Panc1 (cell line): Measurements from ENCODE around the gene ZYX. TPM values are rescaled to one million over a fixed set of nuclear protein-coding genes. Genes with fewer than 3 reads are reported as not detected.

Experiments
- ATAC-seq: fragments of 200-7000 bp; cut with Tn5 transposase; 2 replicates; pipeline ENCODE4 v1.9.1; 2020; ENCODE audit warnings: mild to moderate bottlenecking, moderate library complexity
- BruUV-seq: library from RNA; stranded (reverse); fragments of 400-500 nt; replicated peaks from 2 replicates; lab custom pipeline; 2021; lab: Mats Ljungman, UMichigan
- CTCF ChIA-PET: fragments of 300-600 bp; sonication (Branson Sonifier 250); formaldehyde crosslinking; loops from one replicate; lab custom pipeline; 2022; ENCODE audit warnings: antibody characterized with exemption; lab: Charles Lee
- POLR2A ChIA-PET: fragments of 300-600 bp; sonication (Branson Sonifier 250); formaldehyde crosslinking; loops from one replicate; lab custom pipeline; 2022; ENCODE audit warnings: antibody characterized with exemption; lab: Charles Lee
- DNase-seq: peaks from one replicate; pipeline ENCODE4 v3.0.0-alpha.2; 2010; ENCODE audit warnings: low read depth, low spot score
- H3K27ac ChIP-seq: 2 replicates; pipeline ENCODE4 v1.5.1; 2011; ENCODE audit warnings: mild to moderate bottlenecking, low read length, inconsistent platforms
- H3K27me3 ChIP-seq: fragments of 200-500 bp; sonication (Bioruptor generic); 2 replicates; pipeline ENCODE4 v1.6.0; 2014; ENCODE audit warnings: low read length, inconsistent platforms; ENCODE audit not compliant: control insufficient read depth, insufficient read depth
- H3K36me3 ChIP-seq: fragments of 200-500 bp; sonication (Bioruptor generic); 2 replicates; pipeline ENCODE4 v1.5.1; 2014; ENCODE audit warnings: inconsistent platforms, mild to moderate bottlenecking, low read length, moderate library complexity; ENCODE audit not compliant: control insufficient read depth, insufficient read depth
- H3K4me1 ChIP-seq: 2 replicates; pipeline ENCODE4 v1.5.1; 2011; ENCODE audit warnings: inconsistent platforms, mild to moderate bottlenecking, low read length, moderate library complexity; ENCODE audit not compliant: control insufficient read depth, insufficient read depth
- H3K4me3 ChIP-seq, 2 experiments: 2 replicates each; pipeline ENCODE4 v1.5.1; 2011 to 2012; ENCODE audit warnings: low read depth in 2 of 2, low read length in 2 of 2, mild to moderate bottlenecking in 2 of 2, inconsistent platforms in 1 of 2, moderate library complexity in 1 of 2
- H3K9me3 ChIP-seq: fragments of 200-500 bp; sonication (Bioruptor generic); 2 replicates; pipeline ENCODE4 v1.5.1; 2014; ENCODE audit warnings: low read depth, mild to moderate bottlenecking, inconsistent platforms, low read length, moderate library complexity; ENCODE audit not compliant: control insufficient read depth, insufficient read depth
- POLR2AphosphoS5 ChIP-seq: IDR thresholded peaks from 2 replicates; pipeline ENCODE4 v1.6.1; 2012; ENCODE audit warnings: mild to moderate bottlenecking, low read depth, low read length, moderate library complexity
- REST ChIP-seq, 2 experiments: IDR thresholded peaks; 2 replicates each; pipeline ENCODE4 v1.6.1; 2011 to 2012; ENCODE audit warnings: low read depth in 2 of 2, control low read depth in 1 of 2, low read length in 1 of 2, mild to moderate bottlenecking in 1 of 2, moderate library complexity in 1 of 2; ENCODE audit not compliant: insufficient read depth in 1 of 2
- SIN3A ChIP-seq: IDR thresholded peaks from 2 replicates; pipeline ENCODE4 v1.6.1; 2012; ENCODE audit warnings: low read depth, mild to moderate bottlenecking, low read length, moderate library complexity, borderline replicate concordance; ENCODE audit not compliant: insufficient read depth
- TCF7L2 ChIP-seq: IDR thresholded peaks from 2 replicates; pipeline ENCODE4 v1.6.1; 2011; ENCODE audit warnings: mild to moderate bottlenecking, low read depth, low read length, inconsistent platforms
- in situ Hi-C: cut with HindIII; loops from 2 replicates; pipeline ENCODE4 v1.10.0; 2016; ENCODE audit warnings: low sequenced_read_pairs, low pct_unique_long_range_greater_than_20kb
- intact Hi-C: fragments of 100-400 bp; cut with micrococcal nuclease; formaldehyde crosslinking; loops from one replicate; pipeline ENCODE4 v1.10.0; 2022; ENCODE audit not compliant: unreplicated experiment
- total RNA-seq: library from RNA; stranded (reverse); gene quantifications from one replicate; pipeline ENCODE4 v1.2.1, GENCODE V29; 2021; ENCODE audit not compliant: unreplicated experiment
- TF ChIP-seq, protein P1 (sequence below): fragments of 450-650 bp; IDR thresholded peaks from 2 replicates; pipeline ENCODE4 v1.5.1; 2017; ENCODE audit warnings: mild to moderate bottlenecking

ZYX gene
- total RNA-seq, 1 experiment from 2014 or later = 169 TPM

DNA sequence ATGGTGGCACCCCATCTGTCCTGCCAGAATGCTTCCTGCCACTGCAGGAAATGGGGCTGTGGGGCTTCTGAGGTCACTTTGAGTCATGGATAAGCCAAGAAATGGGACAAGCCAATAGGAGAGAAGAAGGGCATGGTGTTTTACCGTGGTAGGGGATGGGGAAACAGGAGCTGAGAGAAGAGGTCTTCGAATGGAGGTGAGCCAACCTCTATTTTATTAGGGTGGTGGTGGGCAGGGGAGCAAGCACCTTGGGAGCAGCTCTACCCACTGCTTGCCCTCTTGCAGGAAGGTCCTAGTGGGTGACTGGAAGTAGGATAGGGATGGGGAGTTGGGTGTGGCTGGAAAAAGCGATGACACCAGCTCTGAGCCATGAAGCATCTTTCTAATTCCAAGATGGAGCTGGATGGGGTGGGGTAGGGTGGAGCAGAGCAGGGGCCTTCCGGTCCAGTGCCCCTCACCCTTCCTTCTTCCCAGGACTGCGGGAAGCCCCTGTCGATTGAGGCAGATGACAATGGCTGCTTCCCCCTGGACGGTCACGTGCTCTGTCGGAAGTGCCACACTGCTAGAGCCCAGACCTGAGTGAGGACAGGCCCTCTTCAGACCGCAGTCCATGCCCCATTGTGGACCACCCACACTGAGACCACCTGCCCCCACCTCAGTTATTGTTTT, 9.1 kb downstream of the ZYX start:
- DNase-seq = no peak
- H3K36me3 ChIP-seq = no peaks in the 10 kb centered on the region; the same call in 1 of the 2 replicates
- CTCF ChIA-PET = no interaction called here
- BruUV-seq = no TSS peak
- TF ChIP-seq, protein P1, sequence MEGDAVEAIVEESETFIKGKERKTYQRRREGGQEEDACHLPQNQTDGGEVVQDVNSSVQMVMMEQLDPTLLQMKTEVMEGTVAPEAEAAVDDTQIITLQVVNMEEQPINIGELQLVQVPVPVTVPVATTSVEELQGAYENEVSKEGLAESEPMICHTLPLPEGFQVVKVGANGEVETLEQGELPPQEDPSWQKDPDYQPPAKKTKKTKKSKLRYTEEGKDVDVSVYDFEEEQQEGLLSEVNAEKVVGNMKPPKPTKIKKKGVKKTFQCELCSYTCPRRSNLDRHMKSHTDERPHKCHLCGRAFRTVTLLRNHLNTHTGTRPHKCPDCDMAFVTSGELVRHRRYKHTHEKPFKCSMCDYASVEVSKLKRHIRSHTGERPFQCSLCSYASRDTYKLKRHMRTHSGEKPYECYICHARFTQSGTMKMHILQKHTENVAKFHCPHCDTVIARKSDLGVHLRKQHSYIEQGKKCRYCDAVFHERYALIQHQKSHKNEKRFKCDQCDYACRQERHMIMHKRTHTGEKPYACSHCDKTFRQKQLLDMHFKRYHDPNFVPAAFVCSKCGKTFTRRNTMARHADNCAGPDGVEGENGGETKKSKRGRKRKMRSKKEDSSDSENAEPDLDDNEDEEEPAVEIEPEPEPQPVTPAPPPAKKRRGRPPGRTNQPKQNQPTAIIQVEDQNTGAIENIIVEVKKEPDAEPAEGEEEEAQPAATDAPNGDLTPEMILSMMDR = no peak
- TF ChIP-seq SIN3A (no peak), REST (IDR thresholded peaks at IDR 0.05; ENCODE audit: insufficient read depth in 1 of 2, low read depth in 2 of 2, low read length in 1 of 2) (no peak), POLR2AphosphoS5 (no peak), TCF7L2 (no peak)
- no peak overlapping the region for H3K27ac ChIP-seq
- ATAC-seq = no peak
- intact Hi-C loops = no loop called here
- POLR2A ChIA-PET = no interaction called here
- H3K4me1 ChIP-seq = no peaks in the 10 kb centered on the region
- in situ Hi-C loops = no loop called here
- H3K9me3 ChIP-seq = no peaks in the 10 kb centered on the region
- H3K27me3 ChIP-seq = no peaks in the 10 kb centered on the region
- no peak overlapping the region for H3K4me3 ChIP-seq

GRCh38 chr7:143390773-143391317, 9.7 kb downstream of the ZYX start:
- Histone ChIP-seq H3K27ac (no peak overlapping the region), H3K4me1 (no peaks in the 10 kb centered on the region), H3K9me3 (no peaks in the 10 kb centered on the region), H3K4me3 (no peak overlapping the region), H3K36me3 (no peaks in the 10 kb centered on the region; the same call in 1 of the 2 replicates), H3K27me3 (no peaks in the 10 kb centered on the region)
- BruUV-seq = no TSS peak
- ChIA-PET POLR2A (no interaction called here), CTCF (no interaction called here)
- TF ChIP-seq TCF7L2 (no peak), REST (IDR thresholded peaks at IDR 0.05; ENCODE audit: insufficient read depth in 1 of 2, low read depth in 2 of 2, low read length in 1 of 2) (no peak), SIN3A (no peak), POLR2AphosphoS5 (no peak)
- TF ChIP-seq, protein P1 = no peak
- DNase-seq (no peak), ATAC-seq (no peak)
- in situ Hi-C loops = no loop called here
- intact Hi-C loops = no loop called here
